Activated CD4-positive, alpha-beta T cell treated with anti-CD3 and anti-CD28 coated beads, Interleukin-2, amount 10 ng/mL, durations not matched to agents 7 days and 5 days (primary cell): ENCODE measurements around the gene NIFK. TPM values are rescaled to one million over a fixed set of nuclear protein-coding genes. Genes with fewer than 3 reads are reported as not detected.
"Not testable (repeated sequence)": the region's sequence is repeated elsewhere in the genome, so short reads cannot be mapped to it uniquely, and the experiment has no call there.

Experiments
- CTCF ChIA-PET: fragments of 350-600 bp; sonication (Branson Sonifier 250); formaldehyde crosslinking; loops from one replicate; lab custom pipeline; 2021; ENCODE audit warnings: antibody characterized with exemption; lab: Charles Lee
- POLR2A ChIA-PET: fragments of 350-600 bp; sonication (Branson Sonifier 250); formaldehyde crosslinking; loops from one replicate; lab custom pipeline; 2021; ENCODE audit warnings: antibody characterized with exemption; lab: Charles Lee
- DNase-seq: peaks from one replicate; pipeline ENCODE4 v3.0.0-alpha.2; 2020
- H3K27ac Mint-ChIP-seq: one replicate; pipeline ENCODE4 v1.8.0; 2021; ENCODE audit warnings: mild to moderate bottlenecking, moderate library complexity, mixed read lengths
- H3K27me3 Mint-ChIP-seq: one replicate; pipeline ENCODE4 v1.8.0; 2021; ENCODE audit warnings: mixed read lengths
- H3K36me3 Mint-ChIP-seq: one replicate; pipeline ENCODE4 v1.8.0; 2021; ENCODE audit warnings: low read depth, mixed read lengths
- H3K4me1 Mint-ChIP-seq: one replicate; pipeline ENCODE4 v1.8.0; 2021; ENCODE audit warnings: mixed read lengths
- H3K4me3 Mint-ChIP-seq: one replicate; pipeline ENCODE4 v1.8.0; 2021; ENCODE audit warnings: mild to moderate bottlenecking, moderate library complexity, mixed read lengths
- H3K9me3 Mint-ChIP-seq: one replicate; pipeline ENCODE4 v1.8.0; 2021; ENCODE audit warnings: mixed read lengths
- total RNA-seq, 2 experiments: library from RNA; stranded (reverse); gene quantifications; one replicate each; pipeline ENCODE4 v1.2.3, GENCODE V29; 2021

NIFK gene
- total RNA-seq, 2 experiments from 2014 or later = 68.2 to 90.2 TPM

- peaks cover 16% of the 10 kb centered on the region for H3K4me1 Mint-ChIP-seq
- CTCF ChIA-PET = interaction anchor here (0.6 to 1.7 kb wide), 4 partner anchors 12 to 174 kb away, joined by 3 to 4 read pairs (median 4); no protein-coding TSS in a partner anchor
- no peak overlapping the region for H3K27ac Mint-ChIP-seq
- peaks cover 19% of the 10 kb centered on the region for H3K36me3 Mint-ChIP-seq
- H3K4me3 Mint-ChIP-seq = no peak overlapping the region
- no peak for DNase-seq
- no peaks in the 10 kb centered on the region for H3K27me3 Mint-ChIP-seq
- no peaks in the 10 kb centered on the region for H3K9me3 Mint-ChIP-seq
- POLR2A ChIA-PET = no interaction called here
These were observed 13.4 kb downstream of the NIFK start for GRCh38 chr2:121723316-121723715.

- peaks cover 11% of the 10 kb centered on the region for H3K36me3 Mint-ChIP-seq
- peaks cover 16% of the 10 kb centered on the region for H3K4me1 Mint-ChIP-seq
- DNase-seq = no peak
- POLR2A ChIA-PET = interaction anchor here (0.6 to 1.2 kb wide), 2 partner anchors 73 to 192 kb away, joined by 7 to 10 read pairs; partner anchors contain the start of genes CLASP1 and RNU4ATAC
- peak overlapping the region; percentile 11 for H3K27ac Mint-ChIP-seq
- no peaks in the 10 kb centered on the region for H3K27me3 Mint-ChIP-seq
- H3K9me3 Mint-ChIP-seq = no peaks in the 10 kb centered on the region
- CTCF ChIA-PET = interaction anchor here (1.1 kb wide), 2 partner anchors 10 to 192 kb away, joined by 3 to 4 read pairs; partner anchors contain the start of gene RNU4ATAC
- no peak overlapping the region for H3K4me3 Mint-ChIP-seq
These were observed 14.2 kb downstream of the NIFK start for GRCh38 chr2:121722479-121722878.

DNA sequence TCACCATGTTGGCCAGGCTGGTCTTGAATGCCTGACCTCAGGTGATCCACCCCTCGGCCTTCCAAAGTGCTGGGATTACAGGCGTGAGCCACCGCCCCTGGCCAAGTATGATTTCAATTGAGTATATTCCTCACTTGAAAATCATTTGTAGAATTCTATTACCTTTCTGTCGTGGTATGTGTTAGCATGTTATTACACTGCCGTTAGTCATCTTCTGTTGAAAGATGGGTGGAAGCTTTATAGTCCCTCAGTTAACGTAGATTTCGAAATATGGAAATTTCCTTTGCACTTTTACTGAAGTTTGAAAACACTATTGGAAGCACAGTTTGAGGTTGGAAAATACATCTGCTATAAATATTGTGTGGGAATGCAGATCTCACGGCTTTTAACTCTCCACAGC lies 14.7 kb downstream of the NIFK start:
- H3K9me3 Mint-ChIP-seq = no peaks in the 10 kb centered on the region
- CTCF ChIA-PET = interaction anchor here (1.1 to 1.3 kb wide), 3 partner anchors 9 to 191 kb away, joined by 3 to 8 read pairs (median 4); partner anchors contain the start of gene RNU4ATAC
- H3K36me3 Mint-ChIP-seq = peaks cover 6% of the 10 kb centered on the region
- peak overlapping the region; percentile 0 for H3K27ac Mint-ChIP-seq
- H3K4me3 Mint-ChIP-seq = no peak overlapping the region
- POLR2A ChIA-PET = interaction anchor here (0.6 to 1.2 kb wide), 2 partner anchors 73 to 191 kb away, joined by 7 to 10 read pairs; partner anchors contain the start of genes CLASP1 and RNU4ATAC
- no peak for DNase-seq
- no peaks in the 10 kb centered on the region for H3K27me3 Mint-ChIP-seq
- peaks cover 16% of the 10 kb centered on the region for H3K4me1 Mint-ChIP-seq

- Mint-ChIP-seq H3K27ac (no peak overlapping the region), H3K4me1 (peaks cover 10% of the 10 kb centered on the region), H3K36me3 (no peaks in the 10 kb centered on the region), H3K4me3 (no peak overlapping the region), H3K9me3 (no peaks in the 10 kb centered on the region), H3K27me3 (no peaks in the 10 kb centered on the region)
- ChIA-PET CTCF (interaction anchor here (0.8 to 4.0 kb wide), 3 partner anchors 9 to 186 kb away, joined by 3 to 16 read pairs (median 9); partner anchors contain the start of gene RNU4ATAC), POLR2A (no interaction called here)
- DNase-seq = no peak
These were observed 19.1 kb downstream of the NIFK start for GRCh38 chr2:121717529-121717928.

GRCh38 chr2:121716126-121716525 lies 20.5 kb downstream of the NIFK start:
- no peak overlapping the region for H3K27ac Mint-ChIP-seq
- no peaks in the 10 kb centered on the region for H3K27me3 Mint-ChIP-seq
- no peaks in the 10 kb centered on the region for H3K36me3 Mint-ChIP-seq
- DNase-seq = no peak
- H3K9me3 Mint-ChIP-seq = no peaks in the 10 kb centered on the region
- H3K4me3 Mint-ChIP-seq = no peak overlapping the region
- peaks cover 3% of the 10 kb centered on the region for H3K4me1 Mint-ChIP-seq
- ChIA-PET POLR2A (no interaction called here), CTCF (interaction anchor here (0.8 to 4.0 kb wide), 3 partner anchors 14 to 184 kb away, joined by 3 to 16 read pairs (median 3); no protein-coding TSS in a partner anchor)

DNA sequence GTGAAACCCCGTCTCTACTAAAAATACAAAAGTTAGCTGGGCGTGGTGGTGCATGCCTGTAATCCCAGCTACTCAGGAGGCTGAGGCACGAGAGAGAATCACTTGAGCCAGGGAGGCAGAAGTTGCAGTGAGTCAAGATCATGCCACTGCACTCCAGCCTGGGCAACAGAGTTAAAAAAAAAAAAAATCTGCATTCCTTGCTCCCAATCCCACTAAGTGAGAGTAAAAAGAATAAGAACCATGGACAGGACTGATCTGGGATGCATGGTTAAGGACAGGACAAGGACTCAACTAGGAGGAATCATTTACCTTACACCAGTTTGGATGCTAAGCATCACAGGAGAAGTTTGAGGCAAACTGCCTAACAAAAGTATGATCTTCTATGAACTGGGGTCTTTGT lies 25.2 kb downstream of the NIFK start:
- H3K36me3 Mint-ChIP-seq, H3K4me1 Mint-ChIP-seq, H3K4me3 Mint-ChIP-seq, H3K9me3 Mint-ChIP-seq, DNase-seq, POLR2A ChIA-PET, H3K27me3 Mint-ChIP-seq, H3K27ac Mint-ChIP-seq: not testable (repeated sequence)
- CTCF ChIA-PET = interaction anchor here (0.6 to 1.1 kb wide), 2 partner anchors 9 to 12 kb away, joined by 3 read pairs; no protein-coding TSS in a partner anchor

GRCh38 chr2:121710470-121711170 lies 26.1 kb downstream of the NIFK start:
- H3K4me3 Mint-ChIP-seq = no peak overlapping the region
- H3K27ac Mint-ChIP-seq = no peak overlapping the region
- H3K27me3 Mint-ChIP-seq = peaks cover 7% of the 10 kb centered on the region
- H3K9me3 Mint-ChIP-seq = no peaks in the 10 kb centered on the region
- CTCF ChIA-PET = interaction anchor here (1.1 kb wide), 1 partner anchor 13 kb away, joined by 3 read pairs; no protein-coding TSS in a partner anchor
- H3K36me3 Mint-ChIP-seq = no peaks in the 10 kb centered on the region
- DNase-seq = no peak
- no peaks in the 10 kb centered on the region for H3K4me1 Mint-ChIP-seq
- POLR2A ChIA-PET = interaction anchor here (0.6 kb wide), 1 partner anchor 413 kb away, joined by 3 read pairs; no protein-coding TSS in a partner anchor

- CTCF ChIA-PET = no interaction called here
These were observed 26.8 kb downstream of the NIFK start for GRCh38 chr2:121709776-121710469.

GRCh38 chr2:121707920-121708361 lies 28.7 kb downstream of the NIFK start:
- Mint-ChIP-seq H3K27me3 (peaks cover 7% of the 10 kb centered on the region), H3K4me3 (no peak overlapping the region), H3K4me1 (no peaks in the 10 kb centered on the region), H3K36me3 (no peaks in the 10 kb centered on the region), H3K9me3 (no peaks in the 10 kb centered on the region), H3K27ac (no peak overlapping the region)
- ChIA-PET POLR2A (no interaction called here), CTCF (interaction anchor here (0.8 kb wide), 1 partner anchor 8 kb away, joined by 3 read pairs; no protein-coding TSS in a partner anchor)
- no peak for DNase-seq

More at GRCh38 chr2:121709776-121710469, 26.8 kb downstream of the NIFK start:
- DNase-seq = no peak
- Mint-ChIP-seq H3K27ac (no peak overlapping the region), H3K36me3 (no peaks in the 10 kb centered on the region), H3K27me3 (peaks cover 7% of the 10 kb centered on the region), H3K9me3 (no peaks in the 10 kb centered on the region), H3K4me3 (no peak overlapping the region), H3K4me1 (no peaks in the 10 kb centered on the region)
- POLR2A ChIA-PET = no interaction called here

DNA sequence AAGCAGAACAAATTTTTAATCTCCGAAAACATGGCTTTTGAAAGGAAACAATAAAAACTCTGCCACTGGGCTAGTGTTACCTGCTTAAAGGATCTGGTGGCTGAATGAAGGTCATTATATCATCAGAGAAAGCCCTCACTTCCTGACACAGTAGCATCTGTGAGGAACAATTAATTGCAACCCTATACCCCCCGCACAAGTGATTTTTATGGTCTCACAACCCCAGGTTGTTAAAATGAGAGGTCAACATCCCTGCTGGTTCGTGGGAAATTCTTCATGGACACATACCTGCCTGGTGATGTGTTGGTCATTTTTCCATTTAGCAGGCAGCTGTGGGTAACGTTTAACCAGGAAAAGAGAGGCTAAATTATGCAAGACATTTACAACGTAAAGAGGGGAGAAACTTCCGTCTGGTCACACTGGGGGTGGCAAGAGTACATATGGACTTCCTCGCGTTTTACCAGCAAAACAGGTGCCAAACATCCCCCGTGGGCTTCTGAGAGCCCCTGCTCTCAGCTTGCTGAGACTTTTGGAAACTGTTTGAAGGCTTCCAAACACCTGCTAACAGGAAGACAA lies 29.2 kb downstream of the NIFK start:
- H3K4me1 Mint-ChIP-seq = peaks cover 3% of the 10 kb centered on the region
- ChIA-PET POLR2A (no interaction called here), CTCF (interaction anchor here (0.6 to 0.8 kb wide), 2 partner anchors 8 to 13 kb away, joined by 3 to 4 read pairs; no protein-coding TSS in a partner anchor)
- no peak overlapping the region for H3K27ac Mint-ChIP-seq
- no peaks in the 10 kb centered on the region for H3K36me3 Mint-ChIP-seq
- DNase-seq = no peak
- H3K4me3 Mint-ChIP-seq = no peak overlapping the region
- peaks cover 7% of the 10 kb centered on the region for H3K27me3 Mint-ChIP-seq
- H3K9me3 Mint-ChIP-seq = no peaks in the 10 kb centered on the region

- Mint-ChIP-seq H3K27ac (no peak overlapping the region), H3K9me3 (no peaks in the 10 kb centered on the region), H3K36me3 (no peaks in the 10 kb centered on the region), H3K4me1 (peaks cover 16% of the 10 kb centered on the region), H3K4me3 (no peak overlapping the region), H3K27me3 (peaks cover 7% of the 10 kb centered on the region)
- CTCF ChIA-PET = interaction anchor here (0.8 kb wide), 1 partner anchor 56 kb away, joined by 3 read pairs; no protein-coding TSS in a partner anchor
- no peak for DNase-seq
- POLR2A ChIA-PET = no interaction called here
These were observed 30.7 kb downstream of the NIFK start for GRCh38 chr2:121705958-121706357.

DNA sequence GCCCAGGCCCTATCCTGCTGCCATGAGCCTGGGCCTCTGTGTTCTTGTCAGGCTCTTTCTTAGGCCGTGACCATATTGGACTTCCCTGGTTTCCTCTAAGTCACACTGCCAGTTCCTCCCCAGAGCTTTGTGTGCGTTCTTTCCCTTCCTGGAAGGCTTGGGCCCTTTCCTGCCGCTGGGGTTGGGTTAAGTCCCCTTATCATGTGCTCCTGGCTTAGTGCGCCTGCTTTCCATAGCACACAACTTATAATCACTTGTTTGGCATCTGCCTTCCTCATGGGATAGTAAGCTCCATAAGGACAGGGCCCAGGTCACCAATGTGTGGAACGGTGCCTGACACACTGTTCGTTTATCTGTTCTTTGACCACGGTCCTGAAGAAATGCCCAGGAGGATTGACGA lies 31.3 kb downstream of the NIFK start:
- no peak for DNase-seq
- Mint-ChIP-seq H3K9me3 (no peaks in the 10 kb centered on the region), H3K4me3 (no peak overlapping the region), H3K27me3 (peaks cover 7% of the 10 kb centered on the region), H3K27ac (no peak overlapping the region), H3K36me3 (no peaks in the 10 kb centered on the region), H3K4me1 (peaks cover 21% of the 10 kb centered on the region)
- ChIA-PET POLR2A (no interaction called here), CTCF (interaction anchor here (0.8 kb wide), 1 partner anchor 55 kb away, joined by 3 read pairs; no protein-coding TSS in a partner anchor)
